K562 (cell line): ENCODE data around the gene NEK5. TPM values are rescaled to one million over a fixed set of nuclear protein-coding genes. Genes with fewer than 3 reads are reported as not detected.

Experiments used
- AFF4 ChIP-seq: sonication (generic); formaldehyde crosslinking; IDR thresholded peaks from 2 replicates; pipeline ENCODE4 v1.8.0; 2023; ENCODE audit warnings: mild to moderate bottlenecking, missing genetic modification reagents
- CCNT2 ChIP-seq: IDR thresholded peaks from 2 replicates; pipeline ENCODE4 v1.6.1; 2011; ENCODE audit warnings: borderline replicate concordance, low read depth, mild to moderate bottlenecking, moderate library complexity, mixed read lengths, low read length; ENCODE audit not compliant: insufficient read length; ENCODE audit errors: extremely low read depth
- ETS1 ChIP-seq: conservative IDR thresholded peaks from 2 replicates; pipeline ENCODE4 v1.6.1; 2011; ENCODE audit warnings: low read depth, mild to moderate bottlenecking, low read length; ENCODE audit not compliant: control insufficient read depth
- GATAD2A ChIP-seq: fragments of 450-650 bp; IDR thresholded peaks from 2 replicates; pipeline ENCODE4 v1.6.1; 2017
- HES1 ChIP-seq: fragments of 450-650 bp; IDR thresholded peaks from 2 replicates; pipeline ENCODE4 v1.6.1; 2016; ENCODE audit warnings: low read depth, mild to moderate bottlenecking, moderate library complexity
- MEF2D ChIP-seq: conservative IDR thresholded peaks from 2 replicates; pipeline ENCODE4 v1.6.1; 2016; ENCODE audit warnings: low read depth, missing genetic modification characterization, missing compliant biosample characterization
- PKNOX1 ChIP-seq: fragments of 450-650 bp; IDR thresholded peaks from 2 replicates; pipeline ENCODE4 v1.6.1; 2016
- POLR3A ChIP-seq: IDR thresholded peaks from 2 replicates; pipeline ENCODE4 v1.6.1; 2011; ENCODE audit warnings: borderline replicate concordance, mild to moderate bottlenecking, moderate library complexity; ENCODE audit not compliant: insufficient read length, insufficient read depth; ENCODE audit errors: extremely low read depth
- RNF2 ChIP-seq: sonication (generic); IDR thresholded peaks from 2 replicates; pipeline ENCODE4 v1.6.1; 2016
- SIX5 ChIP-seq, 2 experiments: IDR thresholded peaks; 2 replicates each; pipeline ENCODE4 v1.6.1; 2011; ENCODE audit warnings: low read length in 2 of 2, borderline replicate concordance in 1 of 2, low read depth in 1 of 2, mild to moderate bottlenecking in 1 of 2, moderate library complexity in 1 of 2; ENCODE audit not compliant: insufficient read depth in 1 of 2
- TCFL5 ChIP-seq: fragments of 250-450 bp; sonication (Bioruptor Pico); conservative IDR thresholded peaks from 2 replicates; pipeline ENCODE4 v1.6.1; 2021; ENCODE audit warnings: mild to moderate bottlenecking, moderate library complexity, matching md5 sums
- THAP7 ChIP-seq: fragments of 250-450 bp; sonication (Bioruptor Pico); IDR thresholded peaks from 2 replicates; pipeline ENCODE4 v1.5.0; 2021
- ZBTB1 ChIP-seq: sonication (generic); formaldehyde crosslinking; IDR thresholded peaks from 2 replicates; pipeline ENCODE4 v1.8.1; 2023; ENCODE audit warnings: missing genetic modification reagents, low read depth, mild to moderate bottlenecking, borderline replicate concordance
- ZNF174 ChIP-seq: fragments of 250-450 bp; sonication (Bioruptor Pico); IDR thresholded peaks from 2 replicates; pipeline ENCODE4 v1.4.0; 2020; ENCODE audit warnings: mild to moderate bottlenecking
- polyA plus RNA-seq, 8 experiments: library from polyadenylated mRNA; depleted of rRNA in 4 of 8; stranded (reverse) in 5 of 8; unstranded in 3 of 8; fragments of >200 nt; fragmentation: Nextera tagmentation in 2 of 8; fragmentation: Illumina TruSeq in 1 of 8; extraction: Ambion mirVana in 2 of 8; extraction: Trizol in 1 of 8; gene quantifications; 2 replicates each; pipeline versions ENCODE4 v1.2.1 to v1.2.3, GENCODE V29; 2011 to 2014; ENCODE audit warnings: inconsistent platforms in 1 of 8, missing spikeins in 1 of 8
- total RNA-seq, 7 experiments: library from RNA; depleted of rRNA in 6 of 7; stranded (reverse); fragments of >200 nt in 6 of 7; fragmentation: Illumina TruSeq in 2 of 7; extraction: Trizol in 2 of 7; gene quantifications; 2 replicates each; pipeline versions ENCODE4 v1.2.1 to v1.2.3, GENCODE V29; 2011 to 2021; ENCODE audit warnings: low replicate concordance in 1 of 7

The NEK5 gene
- total and polyA plus RNA-seq, 9 of the 15 experiments (the other 6 are each of a cell fraction or from before 2014, with no cell fraction given), result 0.09 to 0.44 (median 0.33) TPM

GRCh38 chr13:52127378-52127777, 1.5 kb downstream of the NEK5 start (continued):
- TF ChIP-seq CCNT2 (no peak), RNF2 (no peak), MEF2D (tag) (no peak), HES1 (no peak), PKNOX1 (peak; percentile 55), TCFL5 (no peak), ZNF174 (CRISPR knock-in tag) (no peak), ZBTB1 (CRISPR knock-in tag) (no peak), THAP7 (CRISPR knock-in tag) (no peak), ETS1 (no peak), AFF4 (CRISPR knock-in tag) (no peak), POLR3A (no peak), GATAD2A (no peak), SIX5 (IDR thresholded peaks at IDR 0.05; ENCODE audit: borderline replicate concordance in 1 of 2, insufficient read depth in 1 of 2, low read depth in 1 of 2, low read length in 2 of 2) (no peak)
